H7 (cell line): ENCODE results near the gene TLE5. TPM values are rescaled to one million over a fixed set of nuclear protein-coding genes. Genes with fewer than 3 reads are reported as not detected.

Experiments used
- DNase-seq: peaks from one replicate; pipeline ENCODE4 v3.0.0; 2012
- H3K27me3 ChIP-seq: 2 replicates; pipeline ENCODE4 v1.6.0; 2011; ENCODE audit warnings: mild to moderate bottlenecking, low read length; ENCODE audit not compliant: control insufficient read depth, insufficient read depth
- H3K36me3 ChIP-seq: replicated peaks from 2 replicates; pipeline ENCODE4 v1.5.1; 2011; ENCODE audit warnings: low read length; ENCODE audit not compliant: control insufficient read depth, insufficient read depth
- H3K4me3 ChIP-seq: 2 replicates; pipeline ENCODE4 v1.5.1; 2011; ENCODE audit warnings: low read depth, mild to moderate bottlenecking, control low read depth, low read length, moderate library complexity; ENCODE audit not compliant: insufficient read depth
- total RNA-seq: library from RNA; depleted of rRNA; stranded (reverse); fragments of >200 nt; shearing (Covaris generic); gene quantifications from 2 replicates; pipeline ENCODE4 v1.2.3, GENCODE V29; 2014; rRNA removed

Gene TLE5
- 300 and 386 TPM in 2 replicates for total RNA-seq

DNA sequence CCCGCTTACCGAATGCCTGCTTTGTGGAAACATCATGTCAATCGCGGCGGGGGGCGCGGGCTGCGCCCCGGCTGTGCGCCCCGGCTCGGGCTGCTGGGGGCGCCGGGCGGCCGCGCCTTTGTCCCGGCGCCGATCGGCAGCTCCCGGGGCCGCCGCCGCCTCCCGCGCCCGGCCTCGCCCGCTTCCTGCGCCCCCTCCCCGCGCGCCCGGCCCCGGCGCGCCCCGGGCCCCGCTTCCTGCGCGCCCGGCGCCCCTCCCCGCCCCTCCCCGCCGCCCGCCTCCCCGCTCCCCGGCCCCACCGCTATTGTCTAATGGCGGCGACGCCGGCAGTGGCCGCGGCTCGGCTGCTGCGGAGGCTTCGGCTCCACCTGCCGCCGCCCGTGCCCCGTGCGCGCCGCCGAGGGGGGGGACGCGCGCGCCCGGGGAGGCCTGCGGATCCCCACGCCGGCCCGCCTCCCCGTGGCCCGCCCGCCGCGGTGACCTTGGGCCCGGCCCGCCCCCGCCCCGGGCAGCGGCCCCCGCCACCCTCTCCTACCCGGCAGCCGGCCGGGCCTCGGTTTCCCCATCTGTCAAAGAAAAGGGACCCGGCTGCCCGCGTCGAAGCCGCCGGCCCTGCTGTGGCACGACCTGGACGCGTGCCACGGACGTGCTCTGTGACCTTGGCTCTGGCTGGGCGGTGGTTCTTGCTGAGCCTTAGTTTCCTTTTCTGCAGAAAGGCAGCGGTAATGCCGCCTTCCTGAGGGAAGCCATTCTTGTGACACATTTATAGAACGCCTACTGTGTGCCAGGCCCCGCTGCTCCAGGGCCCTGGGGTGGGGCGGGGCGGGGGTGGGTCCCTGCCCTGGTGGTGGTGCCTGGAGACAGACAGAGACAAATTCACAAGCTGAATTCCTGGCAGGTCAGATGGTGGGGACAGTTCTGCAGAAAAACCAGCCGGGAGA is at the start of gene TLE5:
TLE5 (minus strand) TSS at position 331 of the 941 bp plus-strand sequence; CDS start at position 36, 295 bp downstream.
- DNase-seq: peak; percentile 92
- H3K36me3 ChIP-seq: peaks cover 6% of the 10 kb centered on the region
- H3K27me3 ChIP-seq: no peaks in the 10 kb centered on the region
- peak within 1 kb of the TSS; percentile 77 for H3K4me3 ChIP-seq

DNA sequence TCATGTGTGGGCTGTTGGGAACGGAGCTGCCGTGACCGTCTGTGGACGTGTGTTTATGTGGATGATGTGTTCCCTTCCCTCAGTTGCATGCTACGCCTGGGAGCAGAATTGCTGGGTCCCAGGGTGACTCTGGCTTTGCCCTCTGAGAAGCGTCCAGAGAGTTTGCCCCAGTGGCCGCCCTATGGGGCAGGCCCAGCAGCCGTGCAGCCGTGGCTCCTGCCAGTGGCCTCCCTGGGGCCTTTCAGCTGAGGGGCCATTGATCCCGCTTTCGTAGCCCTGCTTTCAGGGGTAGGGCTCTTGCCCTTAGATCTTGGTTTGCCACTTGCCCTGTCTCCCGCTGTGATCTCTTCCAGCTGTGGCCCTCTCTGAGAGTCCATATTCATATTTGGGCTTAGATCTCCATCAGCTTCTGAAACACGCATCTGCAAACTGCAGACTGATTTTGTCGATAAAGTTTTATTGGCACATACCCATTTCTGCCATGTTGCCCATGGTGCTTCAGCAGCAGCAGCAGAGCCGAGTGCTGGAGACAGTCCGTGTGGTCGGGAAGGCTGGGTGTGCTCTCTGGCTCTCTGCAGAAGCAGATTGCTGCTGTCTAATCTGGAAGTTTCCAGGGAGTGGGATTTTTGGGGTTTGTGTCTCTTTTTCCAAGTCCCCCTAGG is 49.4 kb upstream of the TLE5 start:
- Histone ChIP-seq H3K4me3 (no peak overlapping the region), H3K27me3 (no peaks in the 10 kb centered on the region), H3K36me3 (no peaks in the 10 kb centered on the region)
- no peak for DNase-seq

DNA sequence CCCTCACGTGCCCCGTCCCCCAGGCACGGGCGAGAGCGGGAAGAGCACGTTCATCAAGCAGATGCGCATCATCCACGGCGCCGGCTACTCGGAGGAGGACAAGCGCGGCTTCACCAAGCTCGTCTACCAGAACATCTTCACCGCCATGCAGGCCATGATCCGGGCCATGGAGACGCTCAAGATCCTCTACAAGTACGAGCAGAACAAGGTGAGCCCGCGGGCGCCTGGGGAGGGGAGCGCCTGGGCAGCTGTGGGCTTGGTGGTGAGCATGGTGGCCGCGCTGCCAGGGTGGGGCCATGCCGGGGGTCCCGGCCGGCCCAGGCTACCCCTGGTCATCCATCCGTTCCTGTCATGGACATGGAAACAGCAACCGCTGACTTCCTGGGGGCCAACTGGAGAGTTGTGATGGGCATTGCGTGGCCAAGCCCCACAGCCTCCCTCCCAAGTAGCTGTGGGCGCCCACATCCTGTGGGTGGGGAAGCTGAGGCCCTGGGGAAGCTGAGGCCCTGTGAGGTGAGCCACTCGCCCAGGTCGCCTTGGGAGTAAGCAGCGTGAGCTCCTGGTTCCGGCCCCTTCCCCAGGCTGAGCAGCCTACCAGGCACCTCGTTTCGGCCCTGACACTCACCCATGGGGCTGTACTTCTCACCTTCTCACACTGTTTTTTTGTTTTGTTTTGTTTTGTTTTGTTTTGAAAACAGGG is 48.0 kb upstream of the TLE5 start:
- H3K36me3 ChIP-seq: no peaks in the 10 kb centered on the region
- no peaks in the 10 kb centered on the region for H3K27me3 ChIP-seq
- H3K4me3 ChIP-seq: no peak overlapping the region
- peak; percentile 23 for DNase-seq

GRCh38 chr19:3109491-3109890 is 47.2 kb upstream of the TLE5 start:
- DNase-seq: no peak
- no peak overlapping the region for H3K4me3 ChIP-seq
- H3K27me3 ChIP-seq: no peaks in the 10 kb centered on the region
- H3K36me3 ChIP-seq: no peaks in the 10 kb centered on the region

- Histone ChIP-seq H3K36me3 (no peaks in the 10 kb centered on the region), H3K4me3 (no peak overlapping the region)
- DNase-seq: peak; percentile 88
Observed at GRCh38 chr19:3108775-3109174, 46.5 kb upstream of the TLE5 start.

DNA sequence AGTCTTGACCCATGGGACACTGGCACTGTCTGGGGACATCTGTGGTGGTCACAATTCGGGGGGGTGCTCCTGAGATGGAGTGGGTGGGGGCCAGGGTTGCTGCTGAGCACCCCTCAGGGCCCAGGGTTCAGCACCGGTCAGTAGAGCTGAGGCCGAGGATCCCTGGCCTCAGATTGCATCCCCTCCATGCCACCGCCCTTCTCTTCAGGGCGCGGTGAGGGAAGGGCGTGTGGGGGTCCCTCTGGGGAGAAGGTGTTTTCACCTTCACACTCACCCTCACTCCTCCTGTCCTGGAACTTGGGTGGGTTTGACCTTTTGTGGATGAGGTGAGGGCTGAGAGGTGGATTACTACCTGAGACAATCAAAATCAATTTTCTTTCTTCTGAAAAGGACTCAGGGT is 45.4 kb upstream of the TLE5 start:
- Histone ChIP-seq H3K4me3 (no peak overlapping the region), H3K36me3 (no peaks in the 10 kb centered on the region), H3K27me3 (no peaks in the 10 kb centered on the region)
- no peak for DNase-seq

More at GRCh38 chr19:3108775-3109174, 46.5 kb upstream of the TLE5 start:
- H3K27me3 ChIP-seq: no peaks in the 10 kb centered on the region

DNA sequence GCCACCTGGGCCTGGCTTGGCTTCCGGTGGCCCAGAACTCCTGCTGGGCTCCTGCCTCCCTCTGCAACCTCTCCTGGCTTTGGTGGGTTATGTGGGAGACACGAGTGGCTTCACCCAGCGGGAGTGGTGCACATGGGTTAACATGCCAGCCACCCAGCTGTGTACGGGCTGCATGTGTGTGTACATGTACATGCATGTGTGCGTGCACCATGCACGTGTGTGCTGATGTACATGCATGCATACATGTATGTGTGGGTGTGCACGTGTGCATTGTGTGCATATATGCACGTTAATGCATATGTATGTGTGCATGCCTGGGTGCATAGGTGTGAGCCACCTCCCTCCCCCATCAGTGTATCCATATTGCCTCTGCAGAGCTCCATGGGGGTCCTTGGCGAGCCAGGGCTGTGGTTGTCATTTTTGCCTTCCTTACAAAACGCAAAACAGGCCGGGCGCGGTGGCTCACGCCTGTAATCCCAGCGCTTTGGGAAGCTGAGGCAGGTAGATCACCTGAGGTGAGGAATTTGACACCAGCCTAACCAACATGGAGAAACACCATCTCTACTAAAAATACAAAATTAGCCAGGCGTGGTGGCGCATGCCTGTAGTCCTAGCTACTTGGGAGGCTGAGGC is 44.3 kb upstream of the TLE5 start:
- DNase-seq: no peak
- Histone ChIP-seq H3K36me3 (no peaks in the 10 kb centered on the region), H3K4me3 (no peak overlapping the region), H3K27me3 (no peaks in the 10 kb centered on the region)

DNA sequence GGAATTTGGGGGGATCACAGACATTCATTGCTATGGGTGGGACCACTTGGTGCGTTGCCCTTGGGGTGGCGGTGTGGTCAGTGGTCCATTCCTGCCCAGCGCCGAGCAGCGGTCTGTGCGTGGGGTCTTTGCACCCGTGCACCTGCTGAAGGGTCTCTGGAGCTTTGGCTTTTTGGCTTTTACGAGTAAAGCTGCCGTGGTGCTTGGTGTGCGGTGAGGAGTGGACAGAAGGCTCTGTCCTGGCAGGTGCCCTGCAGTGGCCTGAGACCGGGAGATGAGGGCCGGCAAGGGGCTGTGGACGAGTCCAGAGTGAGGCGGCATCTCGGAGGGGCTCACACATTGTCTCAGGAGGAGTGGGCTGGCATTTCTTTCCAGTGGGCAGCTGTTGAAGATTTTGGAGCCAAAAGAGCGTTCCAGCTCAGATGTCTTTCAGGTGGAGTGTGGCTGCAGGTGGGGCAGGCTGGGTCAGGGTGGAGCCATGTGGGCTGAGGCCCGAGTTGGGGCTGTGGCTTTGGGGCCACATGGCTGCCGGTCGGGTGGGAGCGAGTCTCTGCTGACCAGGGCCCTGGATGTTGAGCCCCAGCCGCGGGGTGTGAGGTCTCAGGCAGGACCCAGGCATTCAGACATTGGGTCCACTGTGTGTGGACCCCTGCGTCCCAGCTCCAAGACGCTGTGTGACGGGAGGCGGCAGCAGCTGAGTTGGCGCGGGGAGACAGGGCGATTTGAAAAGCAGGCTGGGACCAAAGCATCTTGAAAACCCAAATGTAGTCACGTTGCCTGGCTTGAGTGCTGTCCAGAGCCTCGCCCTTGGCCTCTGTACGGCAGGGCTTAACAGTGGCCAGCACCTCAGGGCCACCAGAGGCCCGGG is 43.6 kb upstream of the TLE5 start:
- no peak overlapping the region for H3K4me3 ChIP-seq
- no peaks in the 10 kb centered on the region for H3K36me3 ChIP-seq
- no peaks in the 10 kb centered on the region for H3K27me3 ChIP-seq
- peak; percentile 40 for DNase-seq

DNA sequence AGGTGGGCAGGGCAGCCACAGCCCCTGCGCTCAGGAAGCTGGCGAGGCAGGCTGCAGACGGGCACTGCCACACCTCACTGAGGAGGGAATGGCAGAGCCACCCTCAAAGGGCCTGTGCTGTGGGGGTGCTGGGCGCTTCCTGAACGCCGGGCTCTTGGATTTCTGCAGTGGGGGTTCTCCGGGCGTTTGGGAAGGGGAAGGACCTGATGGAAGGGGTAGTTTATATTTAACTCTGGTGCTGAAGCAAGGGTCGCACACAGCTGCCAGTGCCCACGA is 42.4 kb upstream of the TLE5 start:
- H3K36me3 ChIP-seq: no peaks in the 10 kb centered on the region
- H3K4me3 ChIP-seq: no peak overlapping the region
- H3K27me3 ChIP-seq: no peaks in the 10 kb centered on the region
- DNase-seq: no peak

DNA sequence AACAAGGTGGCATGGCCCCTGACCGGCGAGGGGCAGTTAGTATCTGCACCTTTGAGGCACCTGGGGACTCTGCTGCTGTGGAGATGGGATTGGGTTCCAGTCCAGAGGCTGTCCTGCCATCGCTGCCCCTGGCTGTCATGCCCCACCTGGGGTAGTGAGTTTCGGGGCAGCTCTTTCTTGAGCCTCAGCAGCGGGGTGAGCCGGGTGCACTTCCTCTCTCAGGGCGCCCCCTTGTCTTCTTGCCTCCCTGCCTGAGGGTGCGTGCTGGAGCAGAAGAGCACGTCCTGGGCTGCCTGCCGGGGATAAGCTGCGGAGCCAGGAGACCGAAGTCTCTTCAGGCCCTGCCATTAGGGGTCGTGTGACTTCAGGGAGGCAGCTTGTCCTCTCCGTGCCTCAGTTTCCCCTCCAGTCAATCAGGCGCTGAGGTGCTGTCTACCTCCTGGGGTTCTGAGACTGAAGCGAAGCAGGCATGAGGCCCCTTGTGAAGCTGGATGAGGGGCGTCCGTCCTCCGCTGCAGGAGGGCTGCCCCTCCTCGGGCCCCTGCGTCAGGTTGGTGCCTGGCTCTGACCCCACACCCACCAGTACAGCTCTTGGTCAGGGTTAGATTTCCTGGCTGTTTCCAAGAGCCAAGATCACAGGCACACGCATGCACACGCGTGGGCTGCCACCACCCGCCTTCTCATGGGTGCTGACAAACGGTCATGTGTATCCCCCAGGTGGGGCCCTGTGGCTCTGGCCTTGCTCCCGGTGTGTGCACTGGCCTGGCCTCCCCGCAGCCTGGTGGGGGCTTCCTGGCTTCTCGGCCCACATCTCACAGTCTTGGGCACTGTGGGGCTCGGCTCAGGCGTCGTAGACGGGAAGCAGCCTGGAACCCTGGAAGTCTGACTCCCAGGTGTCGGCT is 40.2 kb upstream of the TLE5 start:
- H3K36me3 ChIP-seq: no peaks in the 10 kb centered on the region
- DNase-seq: peak; percentile 50
- H3K4me3 ChIP-seq: no peak overlapping the region
- H3K27me3 ChIP-seq: no peaks in the 10 kb centered on the region

GRCh38 chr19:3100747-3101730 is 38.7 kb upstream of the TLE5 start:
- Histone ChIP-seq H3K27me3 (no peaks in the 10 kb centered on the region), H3K4me3 (no peak overlapping the region), H3K36me3 (no peaks in the 10 kb centered on the region)
- DNase-seq: no peak

DNA sequence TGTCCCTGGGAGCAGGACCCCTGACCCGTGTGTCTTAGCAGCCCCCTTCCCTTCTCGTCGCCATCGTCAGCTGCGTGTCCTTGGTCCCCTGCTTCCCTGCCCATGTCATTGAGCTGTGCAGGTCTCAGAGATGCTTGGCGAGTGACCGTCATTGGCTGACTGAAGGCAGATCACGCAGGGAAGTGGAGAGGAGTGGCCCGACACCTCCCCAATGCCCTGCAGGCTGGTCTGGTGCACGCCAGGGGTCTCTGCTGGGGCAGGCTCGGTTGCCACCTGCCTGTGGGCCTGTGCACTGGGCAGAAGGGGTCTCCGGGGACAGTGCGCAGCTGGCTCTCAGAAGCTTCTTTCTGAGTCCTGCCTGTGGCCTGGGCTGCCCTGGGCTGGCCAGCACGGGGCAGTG is 38.0 kb upstream of the TLE5 start:
- Histone ChIP-seq H3K27me3 (no peaks in the 10 kb centered on the region), H3K4me3 (no peak overlapping the region), H3K36me3 (no peaks in the 10 kb centered on the region)
- no peak for DNase-seq
